ENCODE results near the gene MON1B.

The MON1B gene

DNA sequence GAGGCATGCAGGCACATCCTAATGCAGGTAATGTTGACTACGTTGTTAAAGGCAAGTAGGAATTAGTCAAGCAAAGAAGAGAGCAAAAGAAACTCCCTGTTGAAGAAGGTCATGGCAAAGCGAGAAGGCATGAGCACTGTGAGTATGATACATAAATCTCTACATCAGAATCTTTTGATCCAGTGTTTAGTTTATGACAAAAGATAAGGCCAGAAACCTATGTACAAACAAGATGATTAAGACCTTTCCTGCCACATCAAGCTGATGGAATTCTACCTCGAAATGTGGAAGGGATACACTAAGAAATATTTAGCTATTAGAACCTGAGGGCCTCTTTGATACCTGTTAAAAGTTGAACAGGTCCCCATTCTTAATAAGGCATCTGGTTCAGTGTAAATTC, 28.4 kb downstream of the MON1B start:
- Histone ChIP-seq H3K27me3 (ENCODE audit: insufficient read depth, low read length, poor library complexity, severe bottlenecking) (no peaks in the 10 kb centered on the region), H2AFZ (ENCODE audit: low read length) (no peak overlapping the region), H3K36me3 (ENCODE audit: insufficient read depth, low read length) (no peaks in the 10 kb centered on the region), H4K20me1 (ENCODE audit: insufficient read depth, low read length, poor library complexity, severe bottlenecking) (no peaks in the 10 kb centered on the region), H3K4me3 (ENCODE audit: low read length, poor library complexity, severe bottlenecking) (no peak overlapping the region), H3K79me2 (ENCODE audit: insufficient read depth, low read length) (no peaks in the 10 kb centered on the region), H3K4me1 (ENCODE audit: insufficient read depth, low read length, poor library complexity, severe bottlenecking) (peaks cover 4% of the 10 kb centered on the region), H3K9me2 (replicated peaks; ENCODE audit: low read depth, low read length) (no peaks in the 10 kb centered on the region), H3K9ac (ENCODE audit: low read depth, low read length, poor library complexity, severe bottlenecking) (no peak overlapping the region), H3K4me2 (ENCODE audit: low read depth, low read length, poor library complexity, severe bottlenecking) (no peak overlapping the region), H3K9me3 (ENCODE audit: insufficient read depth, low read depth, low read length) (no peaks in the 10 kb centered on the region), H3F3A (ENCODE audit: low read depth) (no peaks in the 10 kb centered on the region)
- TF ChIP-seq, protein P1, sequence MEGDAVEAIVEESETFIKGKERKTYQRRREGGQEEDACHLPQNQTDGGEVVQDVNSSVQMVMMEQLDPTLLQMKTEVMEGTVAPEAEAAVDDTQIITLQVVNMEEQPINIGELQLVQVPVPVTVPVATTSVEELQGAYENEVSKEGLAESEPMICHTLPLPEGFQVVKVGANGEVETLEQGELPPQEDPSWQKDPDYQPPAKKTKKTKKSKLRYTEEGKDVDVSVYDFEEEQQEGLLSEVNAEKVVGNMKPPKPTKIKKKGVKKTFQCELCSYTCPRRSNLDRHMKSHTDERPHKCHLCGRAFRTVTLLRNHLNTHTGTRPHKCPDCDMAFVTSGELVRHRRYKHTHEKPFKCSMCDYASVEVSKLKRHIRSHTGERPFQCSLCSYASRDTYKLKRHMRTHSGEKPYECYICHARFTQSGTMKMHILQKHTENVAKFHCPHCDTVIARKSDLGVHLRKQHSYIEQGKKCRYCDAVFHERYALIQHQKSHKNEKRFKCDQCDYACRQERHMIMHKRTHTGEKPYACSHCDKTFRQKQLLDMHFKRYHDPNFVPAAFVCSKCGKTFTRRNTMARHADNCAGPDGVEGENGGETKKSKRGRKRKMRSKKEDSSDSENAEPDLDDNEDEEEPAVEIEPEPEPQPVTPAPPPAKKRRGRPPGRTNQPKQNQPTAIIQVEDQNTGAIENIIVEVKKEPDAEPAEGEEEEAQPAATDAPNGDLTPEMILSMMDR (conservative IDR thresholded peaks at IDR 0.05; ENCODE audit: low read length), result no peak
- TF ChIP-seq EZH2phosphoT487 (IDR thresholded peaks at IDR 0.05; ENCODE audit: borderline replicate concordance), result no peak

DNA sequence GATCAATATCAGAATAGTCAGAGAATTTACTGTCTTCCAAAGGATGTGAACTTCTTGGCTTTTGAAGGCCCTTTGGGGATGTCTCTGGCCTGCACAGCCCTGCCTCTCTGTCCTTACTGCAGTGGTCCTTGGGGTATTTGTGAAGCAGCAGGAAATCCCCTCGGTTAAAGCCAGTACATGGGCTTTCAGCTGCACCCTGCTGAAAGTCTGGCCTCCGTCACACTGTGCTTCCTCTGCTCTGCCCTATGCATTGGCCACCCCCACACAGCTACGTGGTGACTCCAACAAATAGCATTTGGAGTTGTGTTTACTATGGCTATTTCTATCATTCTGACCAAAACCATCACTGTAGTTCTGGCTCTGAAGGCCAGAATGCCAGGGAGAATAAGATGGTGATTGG, 29.4 kb downstream of the MON1B start:
- no peak overlapping the region for H3K4me3 ChIP-seq (ENCODE audit: low read length, poor library complexity, severe bottlenecking)
- TF ChIP-seq, protein P1 (conservative IDR thresholded peaks at IDR 0.05; ENCODE audit: low read length), result no peak
- H3K4me2 ChIP-seq (ENCODE audit: low read depth, low read length, poor library complexity, severe bottlenecking), result no peak overlapping the region
- H3K9ac ChIP-seq (ENCODE audit: low read depth, low read length, poor library complexity, severe bottlenecking), result no peak overlapping the region
- no peak overlapping the region for H2AFZ ChIP-seq (ENCODE audit: low read length)
- no peaks in the 10 kb centered on the region for H3K9me2 ChIP-seq (replicated peaks; ENCODE audit: low read depth, low read length)
- no peaks in the 10 kb centered on the region for H3K27me3 ChIP-seq (ENCODE audit: insufficient read depth, low read length, poor library complexity, severe bottlenecking)
- H4K20me1 ChIP-seq (ENCODE audit: insufficient read depth, low read length, poor library complexity, severe bottlenecking), result no peaks in the 10 kb centered on the region
- no peaks in the 10 kb centered on the region for H3F3A ChIP-seq (ENCODE audit: low read depth)
- H3K9me3 ChIP-seq (ENCODE audit: insufficient read depth, low read depth, low read length), result no peaks in the 10 kb centered on the region
- H3K79me2 ChIP-seq (ENCODE audit: insufficient read depth, low read length), result no peaks in the 10 kb centered on the region
- peaks cover 4% of the 10 kb centered on the region for H3K4me1 ChIP-seq (ENCODE audit: insufficient read depth, low read length, poor library complexity, severe bottlenecking)
- no peaks in the 10 kb centered on the region for H3K36me3 ChIP-seq (ENCODE audit: insufficient read depth, low read length)

DNA sequence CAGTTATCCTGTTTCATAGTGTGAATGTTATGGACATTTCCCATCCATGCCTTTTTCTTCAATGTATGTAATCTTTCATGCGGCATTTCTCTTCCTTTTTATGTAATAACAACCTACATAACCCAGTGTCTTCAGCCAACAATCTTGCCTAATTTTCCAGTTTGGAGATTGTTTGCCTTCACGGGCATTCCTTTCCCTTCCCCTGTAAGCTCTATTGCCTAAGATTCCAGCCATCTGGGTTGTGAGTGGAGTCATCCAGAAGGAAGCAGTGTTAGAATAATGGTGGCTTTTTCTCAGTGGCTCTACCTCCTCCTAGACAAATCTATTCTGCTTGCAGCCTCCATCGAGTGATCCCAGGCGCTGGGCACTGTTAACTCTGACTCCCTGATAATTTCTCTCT, 30.5 kb downstream of the MON1B start:
- TF ChIP-seq, protein P1 (conservative IDR thresholded peaks at IDR 0.05; ENCODE audit: low read length), result no peak
- Histone ChIP-seq H3K9me2 (replicated peaks; ENCODE audit: low read depth, low read length) (no peaks in the 10 kb centered on the region), H3K4me2 (ENCODE audit: low read depth, low read length, poor library complexity, severe bottlenecking) (no peak overlapping the region), H3K27me3 (ENCODE audit: insufficient read depth, low read length, poor library complexity, severe bottlenecking) (no peaks in the 10 kb centered on the region), H3F3A (ENCODE audit: low read depth) (no peaks in the 10 kb centered on the region), H3K4me3 (ENCODE audit: low read length, poor library complexity, severe bottlenecking) (no peak overlapping the region), H2AFZ (ENCODE audit: low read length) (no peak overlapping the region), H4K20me1 (ENCODE audit: insufficient read depth, low read length, poor library complexity, severe bottlenecking) (no peaks in the 10 kb centered on the region), H3K9me3 (ENCODE audit: insufficient read depth, low read depth, low read length) (no peaks in the 10 kb centered on the region), H3K4me1 (ENCODE audit: insufficient read depth, low read length, poor library complexity, severe bottlenecking) (peaks cover 4% of the 10 kb centered on the region), H3K9ac (ENCODE audit: low read depth, low read length, poor library complexity, severe bottlenecking) (no peak overlapping the region), H3K36me3 (ENCODE audit: insufficient read depth, low read length) (no peaks in the 10 kb centered on the region), H3K79me2 (ENCODE audit: insufficient read depth, low read length) (no peaks in the 10 kb centered on the region)

Data from Loucy (cell line).